Ureter (tissue), 1 donor: Measurements from ENCODE around the gene PARN. TPM values are rescaled to one million over a fixed set of nuclear protein-coding genes. Genes with fewer than 3 reads are reported as not detected.
"Not testable (repeated sequence)": the region's sequence is repeated elsewhere in the genome, so short reads cannot be mapped to it uniquely, and the experiment has no call there.

Experiments
- DNase-seq: peaks from one replicate; pipeline ENCODE4 v3.0.0-alpha.2; 2020; ENCODE audit warnings: low spot score
- total RNA-seq: library from RNA; stranded (reverse); gene quantifications from one replicate; pipeline ENCODE4 v1.2.4, GENCODE V29; 2023
- donor health status: DM: yes; HTN: yes; CAD: no.

Gene PARN, protein sequence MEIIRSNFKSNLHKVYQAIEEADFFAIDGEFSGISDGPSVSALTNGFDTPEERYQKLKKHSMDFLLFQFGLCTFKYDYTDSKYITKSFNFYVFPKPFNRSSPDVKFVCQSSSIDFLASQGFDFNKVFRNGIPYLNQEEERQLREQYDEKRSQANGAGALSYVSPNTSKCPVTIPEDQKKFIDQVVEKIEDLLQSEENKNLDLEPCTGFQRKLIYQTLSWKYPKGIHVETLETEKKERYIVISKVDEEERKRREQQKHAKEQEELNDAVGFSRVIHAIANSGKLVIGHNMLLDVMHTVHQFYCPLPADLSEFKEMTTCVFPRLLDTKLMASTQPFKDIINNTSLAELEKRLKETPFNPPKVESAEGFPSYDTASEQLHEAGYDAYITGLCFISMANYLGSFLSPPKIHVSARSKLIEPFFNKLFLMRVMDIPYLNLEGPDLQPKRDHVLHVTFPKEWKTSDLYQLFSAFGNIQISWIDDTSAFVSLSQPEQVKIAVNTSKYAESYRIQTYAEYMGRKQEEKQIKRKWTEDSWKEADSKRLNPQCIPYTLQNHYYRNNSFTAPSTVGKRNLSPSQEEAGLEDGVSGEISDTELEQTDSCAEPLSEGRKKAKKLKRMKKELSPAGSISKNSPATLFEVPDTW
- 53.9 TPM for total RNA-seq

DNA sequence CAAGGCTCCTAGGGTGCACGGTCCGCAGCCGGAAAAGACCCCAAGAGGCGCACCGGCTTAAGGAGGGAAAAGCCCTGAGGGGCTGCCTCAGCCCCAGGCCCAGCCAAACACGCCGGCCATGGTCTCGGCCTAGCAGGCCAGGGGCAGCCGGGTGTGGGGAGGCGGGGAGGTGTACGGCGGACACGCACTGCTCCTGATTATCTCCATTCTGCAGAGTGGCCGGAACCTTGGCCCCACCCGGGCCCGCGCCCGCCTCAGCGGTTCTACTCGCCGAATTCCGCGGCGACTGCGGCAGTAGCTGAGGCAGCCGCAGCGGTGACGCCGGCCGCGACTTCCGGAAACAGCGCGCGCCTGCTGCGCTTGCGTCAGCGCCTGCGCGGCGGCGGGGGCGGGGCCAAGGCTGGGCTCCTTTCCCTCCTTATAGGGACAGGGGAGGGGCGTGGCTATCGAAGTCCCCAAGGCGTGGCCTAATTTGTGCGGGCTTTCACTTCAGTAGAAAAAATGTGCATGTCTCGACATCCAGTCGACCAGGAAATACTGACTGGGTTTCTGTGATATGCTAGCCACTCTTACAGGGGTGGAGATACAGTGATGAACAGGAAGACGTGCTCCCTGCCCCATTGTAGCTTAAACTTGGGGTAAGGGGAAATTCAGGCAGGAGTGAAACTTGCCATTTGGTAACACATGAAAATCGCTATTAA lies at the start of gene PARN:
Gene PARN (minus strand): TSS at position 342 of the 701 bp plus-strand sequence. CDS start 135 bp downstream, at position 207.
- DNase-seq: peak; percentile 98

DNA sequence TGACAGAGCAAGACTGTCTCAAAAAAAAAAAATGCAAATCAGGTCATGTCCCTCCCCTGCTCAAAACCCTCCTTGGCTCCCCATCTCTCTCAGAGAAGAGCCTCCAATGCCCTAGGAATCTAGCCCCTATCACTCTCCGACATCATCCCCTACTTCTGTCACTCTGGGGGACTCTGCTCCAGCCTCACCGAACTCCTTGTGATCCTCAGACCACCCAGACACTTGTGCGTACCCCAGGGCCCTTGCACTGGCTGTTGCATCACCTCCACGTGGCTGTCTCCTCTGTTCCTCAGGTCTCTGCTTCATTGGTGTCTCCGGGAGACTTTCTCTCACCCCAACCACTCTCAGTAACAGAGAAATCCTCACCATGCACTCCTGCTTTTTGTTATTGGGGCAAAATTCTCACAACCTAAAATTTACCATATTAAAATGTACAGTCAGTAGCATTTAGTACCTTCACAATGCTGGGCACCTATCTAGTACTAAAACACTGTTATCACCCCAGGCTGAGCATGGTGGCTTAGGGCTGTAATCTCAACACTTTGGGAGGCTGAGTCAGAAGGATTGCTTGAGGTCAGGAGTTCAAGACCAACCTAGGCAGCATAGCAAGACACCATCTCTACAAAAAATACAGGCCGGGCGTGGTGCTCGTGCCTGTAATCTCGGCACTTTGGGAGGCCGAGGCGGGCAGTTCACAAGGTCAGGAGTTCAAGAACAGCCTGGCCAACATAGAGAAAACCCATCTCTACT lies 48.9 kb upstream of the PARN start:
- no peak for DNase-seq

GRCh38 chr16:14677627-14678026 lies 47.6 kb upstream of the PARN start:
- no peak for DNase-seq

DNA sequence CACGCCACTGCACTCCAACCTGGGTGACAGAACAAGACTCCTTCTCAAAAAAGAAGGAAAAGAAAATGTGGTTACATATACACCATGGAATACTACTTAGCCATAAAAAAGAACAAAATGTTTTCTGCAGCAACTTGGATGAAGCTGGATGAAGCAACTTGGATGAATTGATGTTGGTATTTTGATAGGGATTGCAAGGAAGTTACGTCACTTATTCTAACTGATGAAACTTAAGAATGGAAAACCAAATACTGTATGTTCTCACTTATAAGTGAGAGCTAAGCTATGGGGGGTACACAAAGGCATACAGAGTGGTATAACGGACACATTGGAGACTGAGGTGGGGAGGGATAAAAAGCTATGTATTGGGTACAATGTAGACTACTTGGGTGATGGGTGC lies 46.6 kb upstream of the PARN start:
- DNase-seq: no peak

- DNase-seq: no peak
Measured at GRCh38 chr16:14672403-14672971, 42.4 kb upstream of the PARN start.

GRCh38 chr16:14669776-14670175 lies 39.7 kb upstream of the PARN start:
- DNase-seq: no peak

DNA sequence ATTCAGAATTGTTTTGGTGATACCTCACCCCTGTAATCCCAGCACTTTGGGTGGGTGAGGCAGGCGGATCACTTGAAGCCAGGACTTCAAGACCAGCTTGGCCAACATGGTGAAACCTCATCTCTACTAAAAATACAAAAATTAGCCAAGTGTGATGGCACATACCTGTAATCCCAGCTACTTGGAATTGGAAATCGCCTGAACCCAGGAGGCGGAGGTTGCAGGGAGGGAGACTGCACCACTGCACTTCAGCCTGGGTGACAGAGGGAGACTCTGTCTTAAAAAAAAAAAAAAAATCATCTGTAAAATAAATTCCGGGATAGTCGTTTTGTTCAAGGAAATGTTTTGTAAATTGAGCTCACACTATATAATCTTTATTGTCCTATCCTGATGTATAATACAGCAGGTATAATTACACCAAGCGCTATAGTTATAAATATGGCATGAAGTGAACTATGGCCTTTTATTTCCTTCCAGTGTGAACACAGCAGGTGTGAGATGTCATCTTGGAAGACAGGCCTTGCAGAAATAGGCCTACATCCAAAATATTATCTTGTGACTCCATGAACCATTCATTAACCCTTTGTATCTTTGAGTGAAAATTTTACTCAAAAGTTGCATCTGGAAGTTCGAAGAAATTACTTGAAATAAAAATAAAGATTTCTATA lies 38.6 kb upstream of the PARN start:
- no peak for DNase-seq

DNA sequence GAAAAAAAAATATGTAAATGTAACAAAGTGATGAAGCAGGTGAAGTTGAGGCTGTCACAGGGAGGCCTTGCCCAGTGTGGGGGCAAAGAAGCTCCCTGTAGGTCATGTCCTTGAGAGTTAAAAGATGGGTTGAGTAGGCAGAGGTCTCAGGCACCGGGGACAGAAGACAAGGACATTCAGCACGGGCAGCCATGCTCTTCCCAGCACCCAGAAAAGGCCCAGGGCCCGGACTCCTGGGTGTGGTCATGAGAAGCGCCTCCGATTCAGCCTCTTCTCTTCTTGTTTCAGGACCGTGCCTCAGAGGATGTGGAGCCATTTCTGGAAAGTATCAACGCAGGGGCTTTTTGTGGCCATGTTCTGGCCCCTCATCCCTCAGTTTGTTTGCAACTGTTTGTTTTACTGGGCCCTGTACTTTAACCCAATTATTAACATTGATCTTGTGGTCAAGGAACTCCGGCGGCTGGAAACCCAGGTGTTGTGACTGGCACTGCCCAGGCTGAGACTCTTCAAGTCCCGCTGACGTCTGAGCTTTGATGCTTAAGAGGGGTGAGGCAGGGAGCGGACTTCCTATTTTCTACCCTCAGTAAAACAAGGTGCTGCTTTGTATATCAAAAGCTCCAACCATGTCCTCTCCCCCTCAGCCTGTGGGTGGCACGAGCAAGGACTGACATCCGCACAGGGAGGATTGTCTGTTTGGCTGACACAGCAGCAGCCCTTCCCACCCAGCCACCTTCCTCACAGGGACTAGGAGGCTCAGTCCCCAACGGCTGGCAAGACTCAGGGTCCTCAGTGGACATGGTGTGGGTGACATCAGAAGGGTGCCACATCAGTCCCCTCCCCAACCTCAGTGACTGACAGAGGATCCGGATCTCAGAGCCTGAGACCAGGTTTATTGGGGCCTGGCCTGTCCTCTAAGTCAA lies 37.5 kb upstream of the PARN start:
- no peak for DNase-seq

DNA sequence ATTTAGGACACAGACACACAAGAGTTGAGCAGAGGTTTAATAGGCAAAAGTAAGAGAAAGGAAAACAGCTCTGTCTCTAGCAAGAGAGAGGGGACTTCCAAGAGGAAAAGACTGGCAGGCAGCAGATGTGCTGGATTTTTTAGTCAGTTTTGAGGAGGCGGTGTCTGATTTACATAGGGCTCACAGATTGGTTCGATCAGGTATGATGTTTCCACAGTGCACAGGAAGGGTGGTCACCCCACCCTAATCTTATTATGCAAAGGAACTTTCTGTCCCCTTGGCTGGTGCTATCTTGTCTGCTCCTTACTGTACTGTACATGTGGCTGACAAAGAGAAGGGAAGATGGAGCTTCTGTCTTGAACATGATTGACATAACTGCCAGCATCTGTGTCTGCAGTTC lies 28.0 kb upstream of the PARN start:
- no peak for DNase-seq

GRCh38 chr16:14652726-14653125 lies 22.7 kb upstream of the PARN start:
- DNase-seq: no peak

GRCh38 chr16:14650629-14651028 lies 20.6 kb upstream of the PARN start:
- no peak for DNase-seq

DNA sequence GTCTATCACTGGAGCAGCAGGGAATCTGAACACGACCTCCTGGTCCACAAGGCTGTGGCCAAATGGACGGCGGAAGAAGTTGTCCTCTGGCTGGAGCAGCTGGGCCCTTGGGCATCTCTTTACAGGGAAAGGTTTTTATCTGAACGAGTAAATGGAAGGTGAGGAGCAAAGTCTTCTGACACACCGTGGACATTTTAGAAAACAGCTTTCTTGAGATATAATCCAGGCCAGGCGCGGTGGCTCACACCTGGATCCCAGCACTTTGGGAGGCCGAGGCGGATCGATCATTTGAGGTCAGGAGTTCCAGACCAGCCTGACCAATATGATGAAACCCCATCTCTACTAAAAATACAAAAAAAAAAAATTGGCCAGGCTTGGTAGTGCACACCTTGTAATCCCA lies 19.8 kb upstream of the PARN start:
- DNase-seq: no peak

DNA sequence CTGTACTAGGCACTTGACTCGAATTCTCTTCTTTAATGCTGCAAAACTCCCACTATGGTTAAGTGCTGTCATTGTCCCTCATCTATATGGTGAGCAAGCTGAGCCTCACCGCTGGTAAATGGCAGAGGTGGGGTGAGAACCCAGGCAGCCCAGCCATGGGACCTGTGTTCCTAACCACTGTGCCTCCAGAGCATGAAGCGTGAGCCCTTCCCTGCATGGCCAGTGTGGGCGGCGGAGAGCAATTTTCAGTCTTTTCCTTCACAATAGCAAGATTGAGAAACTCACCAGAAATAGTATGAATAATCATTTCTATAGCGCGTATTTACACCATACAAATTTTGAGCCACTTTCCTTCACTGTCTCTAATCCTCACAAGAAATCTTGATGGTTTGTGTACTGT lies 11.9 kb upstream of the PARN start:
- no peak for DNase-seq

GRCh38 chr16:14641206-14641605 lies 11.1 kb upstream of the PARN start:
- no peak for DNase-seq

- no peak for DNase-seq
Measured at GRCh38 chr16:14640538-14640937, 10.5 kb upstream of the PARN start.

- DNase-seq: not testable (repeated sequence)
Measured at GRCh38 chr16:14636951-14637240, 6.8 kb upstream of the PARN start.

DNA sequence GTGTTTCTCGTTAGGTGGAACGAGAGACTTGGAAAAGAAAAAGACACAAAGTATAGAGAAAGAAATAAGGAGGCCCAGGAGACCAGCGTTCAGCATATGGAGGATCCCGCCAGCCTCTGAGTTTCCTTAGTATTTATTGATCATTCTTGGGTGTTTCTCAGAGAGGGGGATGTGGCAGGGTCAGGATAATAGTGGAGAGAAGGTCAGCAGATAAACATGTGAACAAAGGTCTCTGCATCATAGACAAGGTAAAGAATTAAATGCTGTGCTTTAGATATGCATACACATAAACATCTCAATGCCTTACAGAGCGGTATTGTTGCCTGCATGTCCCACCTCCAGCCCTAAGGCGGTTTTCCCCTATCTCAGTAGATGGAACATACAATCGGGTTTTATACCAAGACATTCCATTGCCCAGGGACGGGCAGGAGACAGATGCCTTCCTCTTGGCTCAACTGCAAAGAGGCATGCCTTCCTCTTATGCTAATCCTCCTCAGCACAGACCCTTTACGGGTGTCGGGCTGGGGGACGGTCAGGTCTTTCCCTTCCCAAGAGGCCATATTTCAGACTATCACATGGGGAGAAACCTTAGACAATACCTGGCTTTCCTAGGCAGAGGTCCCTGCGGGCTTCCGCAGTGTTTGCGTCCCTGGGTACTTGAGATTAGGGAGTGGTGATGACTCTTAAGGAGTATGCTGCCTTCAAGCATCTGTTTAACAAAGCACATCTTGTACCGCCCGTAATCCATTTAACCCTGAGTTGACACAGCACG lies 6.3 kb upstream of the PARN start:
- not testable (repeated sequence) for DNase-seq

DNA sequence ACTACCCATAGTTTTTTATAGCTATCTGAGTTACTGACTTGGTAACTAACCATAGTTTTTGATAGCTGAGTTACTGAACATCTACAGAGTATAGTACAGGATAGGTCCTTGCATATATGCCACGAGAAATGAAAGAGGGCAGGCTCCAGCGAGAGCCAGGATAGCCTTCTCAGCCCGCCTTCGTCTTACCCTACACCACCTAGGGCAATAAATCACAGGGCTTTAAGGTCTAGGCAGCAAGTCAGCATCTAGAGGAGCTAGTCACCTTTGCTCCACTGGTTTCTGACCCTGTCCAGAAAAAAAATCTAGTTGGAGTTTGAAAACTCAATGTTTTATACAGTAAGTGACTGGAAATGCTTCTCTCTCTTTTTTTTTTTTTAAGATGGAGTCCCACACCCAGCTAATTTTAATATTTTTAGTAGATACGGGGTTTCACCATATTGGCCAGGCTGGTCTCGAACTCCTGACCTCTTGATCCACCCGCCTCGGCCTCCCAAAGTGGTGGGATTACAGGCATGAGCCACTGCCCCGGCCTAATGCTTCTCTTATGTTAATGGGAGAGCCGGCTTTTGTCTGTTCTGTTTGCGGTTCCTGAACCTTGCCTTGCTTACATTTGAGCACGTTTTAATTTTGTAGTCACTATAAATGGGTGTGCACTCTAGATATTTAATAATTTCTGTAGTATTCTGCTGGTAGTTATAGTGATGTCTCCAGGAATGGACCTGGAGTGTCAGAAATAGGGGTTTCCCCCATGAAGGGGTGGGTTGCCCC lies 5.5 kb upstream of the PARN start:
- DNase-seq: no peak

DNA sequence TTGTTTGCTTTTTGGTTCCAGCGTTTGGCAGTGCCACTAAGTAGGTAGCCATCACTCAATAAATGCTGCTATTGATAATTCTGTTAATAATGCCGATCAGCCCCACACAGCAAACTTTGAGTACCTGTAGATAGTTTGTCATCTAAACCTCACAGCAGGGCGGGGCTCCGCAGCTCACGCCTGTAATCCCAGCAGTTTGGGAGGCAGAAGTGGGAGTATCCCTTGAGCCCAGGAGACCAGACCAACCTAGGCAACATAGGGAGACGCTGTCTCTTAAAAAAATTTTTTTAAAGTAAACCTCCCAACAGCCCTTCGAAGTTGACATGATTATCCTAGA lies 4.3 kb upstream of the PARN start:
- DNase-seq: no peak
